ENCODE data around the gene UBA6.
"Not testable (repeated sequence)": the region's sequence is repeated elsewhere in the genome, so short reads cannot be mapped to it uniquely, and the experiment has no call there.

UBA6 gene

GRCh38 chr4:67660418-67660817, 40.5 kb downstream of the UBA6 start:
- TF ChIP-seq CTCF (IDR thresholded peaks at IDR 0.05; ENCODE audit: extremely low read depth, missing control alignments) = no peak
- DNase-seq (ENCODE audit: low spot score) = no peak

GRCh38 chr4:67659065-67659464, 41.9 kb downstream of the UBA6 start:
- TF ChIP-seq CTCF (IDR thresholded peaks at IDR 0.05; ENCODE audit: extremely low read depth, missing control alignments) = no peak
- DNase-seq (ENCODE audit: low spot score) = no peak

- DNase-seq (ENCODE audit: low spot score) = no peak
- no peak for TF ChIP-seq CTCF (IDR thresholded peaks at IDR 0.05; ENCODE audit: extremely low read depth, missing control alignments)
These were observed 42.7 kb downstream of the UBA6 start for GRCh38 chr4:67658302-67658701.

- TF ChIP-seq CTCF (IDR thresholded peaks at IDR 0.05; ENCODE audit: extremely low read depth, missing control alignments) = no peak
- DNase-seq (ENCODE audit: low spot score) = no peak
These were observed 49.4 kb downstream of the UBA6 start for GRCh38 chr4:67651536-67651935.

- TF ChIP-seq CTCF (IDR thresholded peaks at IDR 0.05; ENCODE audit: extremely low read depth, missing control alignments) = no peak
- peak; percentile 14 for DNase-seq (ENCODE audit: low spot score)
These were observed 62.8 kb downstream of the UBA6 start for GRCh38 chr4:67638136-67638535.

- not testable (repeated sequence) for DNase-seq (ENCODE audit: low spot score)
These were observed 64.0 kb downstream of the UBA6 start for GRCh38 chr4:67636978-67637377.

- TF ChIP-seq CTCF (IDR thresholded peaks at IDR 0.05; ENCODE audit: extremely low read depth, missing control alignments) = no peak
- no peak for DNase-seq (ENCODE audit: low spot score)
These were observed 65.6 kb downstream of the UBA6 start for GRCh38 chr4:67635331-67635730.

GRCh38 chr4:67634741-67635140, 66.2 kb downstream of the UBA6 start:
- TF ChIP-seq CTCF (IDR thresholded peaks at IDR 0.05; ENCODE audit: extremely low read depth, missing control alignments) = no peak
- DNase-seq (ENCODE audit: low spot score) = no peak

Data from GM20000 (cell line).